HepG2 (cell line): ENCODE measurements around the gene IDUA. TPM values are rescaled to one million over a fixed set of nuclear protein-coding genes. Genes with fewer than 3 reads are reported as not detected.

Source experiments
- CC2D1A ChIP-seq: sonication (generic); formaldehyde crosslinking; IDR thresholded peaks from 2 replicates; pipeline ENCODE4 v1.8.1; 2023; ENCODE audit warnings: mild to moderate bottlenecking, missing genetic modification reagents
- CENPT ChIP-seq: sonication (generic); formaldehyde crosslinking; IDR thresholded peaks from 2 replicates; pipeline ENCODE4 v1.8.0; 2022; ENCODE audit warnings: low read depth, mild to moderate bottlenecking, moderate library complexity, missing genetic modification reagents
- FOXA3 ChIP-seq: IDR thresholded peaks from 2 replicates; pipeline ENCODE4 v1.6.1; 2016; ENCODE audit warnings: missing genetic modification reagents, missing compliant biosample characterization
- GTF2F1 ChIP-seq: fragments of 150-350 bp; IDR thresholded peaks from 2 replicates; pipeline ENCODE4 v1.6.1; 2014; ENCODE audit warnings: low read length
- MLX ChIP-seq: IDR thresholded peaks from 2 replicates; pipeline ENCODE4 v1.6.1; 2016
- NFRKB ChIP-seq: fragments of 450-650 bp; IDR thresholded peaks from 2 replicates; pipeline ENCODE4 v1.6.1; 2017
- PAX8 ChIP-seq: sonication (generic); formaldehyde crosslinking; IDR thresholded peaks from 2 replicates; pipeline ENCODE4 v1.8.0; 2022; ENCODE audit warnings: mild to moderate bottlenecking, missing genetic modification reagents, borderline replicate concordance
- PITX1 ChIP-seq: sonication (generic); formaldehyde crosslinking; IDR thresholded peaks from 2 replicates; pipeline ENCODE4 v1.5.1; 2020; ENCODE audit warnings: mild to moderate bottlenecking, missing genetic modification reagents
- ZNF180 ChIP-seq: sonication (generic); formaldehyde crosslinking; IDR thresholded peaks from 2 replicates; pipeline ENCODE4 v1.4.0; 2020; ENCODE audit warnings: low read depth, missing genetic modification reagents, borderline replicate concordance
- ZNF232 ChIP-seq: sonication (generic); formaldehyde crosslinking; IDR thresholded peaks from 2 replicates; pipeline ENCODE4 v1.4.0; 2020; ENCODE audit warnings: missing genetic modification reagents, borderline replicate concordance
- ZNF543 ChIP-seq: sonication (generic); formaldehyde crosslinking; IDR thresholded peaks from 2 replicates; pipeline ENCODE4 v1.4.0; 2020; ENCODE audit warnings: mild to moderate bottlenecking, missing genetic modification reagents
- ZNF580 ChIP-seq: IDR thresholded peaks from 2 replicates; pipeline ENCODE4 v1.6.1; 2016; ENCODE audit warnings: low read depth, borderline replicate concordance
- ZNF709 ChIP-seq: sonication (generic); formaldehyde crosslinking; IDR thresholded peaks from 2 replicates; pipeline ENCODE4 v1.5.0; 2020; ENCODE audit warnings: mild to moderate bottlenecking, missing genetic modification reagents
- ZNF713 ChIP-seq: sonication (generic); formaldehyde crosslinking; IDR thresholded peaks from 2 replicates; pipeline ENCODE4 v1.4.0; 2020; ENCODE audit warnings: mild to moderate bottlenecking, missing genetic modification reagents
- polyA plus RNA-seq, 8 experiments: library from polyadenylated mRNA; depleted of rRNA in 3 of 8; stranded (reverse) in 7 of 8; unstranded in 1 of 8; fragments of >200 nt; fragmentation: Illumina TruSeq in 4 of 8; extraction: Trizol in 4 of 8; gene quantifications; 2 replicates each; pipeline versions ENCODE4 v1.2.1 to v1.2.3, GENCODE V29; 2011 to 2016; ENCODE audit warnings: low read depth in 4 of 8, missing spikeins in 1 of 8, mixed read lengths in 1 of 8; ENCODE audit not compliant: insufficient read depth in 1 of 8
- total RNA-seq, 5 experiments: library from RNA; depleted of rRNA; stranded (reverse); fragments of >200 nt; fragmentation: Illumina TruSeq; extraction: Trizol; gene quantifications; 2 replicates each; pipeline ENCODE4 v1.2.3, GENCODE V29; 2016; ENCODE audit warnings: low read depth in 1 of 5
- TF ChIP-seq, protein P1 (sequence below): IDR thresholded peaks from 2 replicates; pipeline ENCODE4 v1.6.1; 2012; ENCODE audit warnings: low read length, improper control_type of control experiment
- TF ChIP-seq, protein P2 (sequence below): sonication (generic); formaldehyde crosslinking; IDR thresholded peaks from 2 replicates; pipeline ENCODE4 v1.4.0; 2020; ENCODE audit warnings: missing genetic modification reagents
- TF ChIP-seq, protein P3 (sequence below): sonication (generic); formaldehyde crosslinking; IDR thresholded peaks from 2 replicates; pipeline ENCODE4 v1.9.0; 2021; ENCODE audit warnings: missing genetic modification reagents, borderline replicate concordance

IDUA gene
- total and polyA plus RNA-seq, 2 of the 13 experiments (the other 11 are each of a cell fraction or from before 2014, with no cell fraction given) = 0.77 to 1.0 TPM

- TF ChIP-seq, protein P1, sequence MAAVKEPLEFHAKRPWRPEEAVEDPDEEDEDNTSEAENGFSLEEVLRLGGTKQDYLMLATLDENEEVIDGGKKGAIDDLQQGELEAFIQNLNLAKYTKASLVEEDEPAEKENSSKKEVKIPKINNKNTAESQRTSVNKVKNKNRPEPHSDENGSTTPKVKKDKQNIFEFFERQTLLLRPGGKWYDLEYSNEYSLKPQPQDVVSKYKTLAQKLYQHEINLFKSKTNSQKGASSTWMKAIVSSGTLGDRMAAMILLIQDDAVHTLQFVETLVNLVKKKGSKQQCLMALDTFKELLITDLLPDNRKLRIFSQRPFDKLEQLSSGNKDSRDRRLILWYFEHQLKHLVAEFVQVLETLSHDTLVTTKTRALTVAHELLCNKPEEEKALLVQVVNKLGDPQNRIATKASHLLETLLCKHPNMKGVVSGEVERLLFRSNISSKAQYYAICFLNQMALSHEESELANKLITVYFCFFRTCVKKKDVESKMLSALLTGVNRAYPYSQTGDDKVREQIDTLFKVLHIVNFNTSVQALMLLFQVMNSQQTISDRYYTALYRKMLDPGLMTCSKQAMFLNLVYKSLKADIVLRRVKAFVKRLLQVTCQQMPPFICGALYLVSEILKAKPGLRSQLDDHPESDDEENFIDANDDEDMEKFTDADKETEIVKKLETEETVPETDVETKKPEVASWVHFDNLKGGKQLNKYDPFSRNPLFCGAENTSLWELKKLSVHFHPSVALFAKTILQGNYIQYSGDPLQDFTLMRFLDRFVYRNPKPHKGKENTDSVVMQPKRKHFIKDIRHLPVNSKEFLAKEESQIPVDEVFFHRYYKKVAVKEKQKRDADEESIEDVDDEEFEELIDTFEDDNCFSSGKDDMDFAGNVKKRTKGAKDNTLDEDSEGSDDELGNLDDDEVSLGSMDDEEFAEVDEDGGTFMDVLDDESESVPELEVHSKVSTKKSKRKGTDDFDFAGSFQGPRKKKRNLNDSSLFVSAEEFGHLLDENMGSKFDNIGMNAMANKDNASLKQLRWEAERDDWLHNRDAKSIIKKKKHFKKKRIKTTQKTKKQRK = no peak
- TF ChIP-seq, protein P2, sequence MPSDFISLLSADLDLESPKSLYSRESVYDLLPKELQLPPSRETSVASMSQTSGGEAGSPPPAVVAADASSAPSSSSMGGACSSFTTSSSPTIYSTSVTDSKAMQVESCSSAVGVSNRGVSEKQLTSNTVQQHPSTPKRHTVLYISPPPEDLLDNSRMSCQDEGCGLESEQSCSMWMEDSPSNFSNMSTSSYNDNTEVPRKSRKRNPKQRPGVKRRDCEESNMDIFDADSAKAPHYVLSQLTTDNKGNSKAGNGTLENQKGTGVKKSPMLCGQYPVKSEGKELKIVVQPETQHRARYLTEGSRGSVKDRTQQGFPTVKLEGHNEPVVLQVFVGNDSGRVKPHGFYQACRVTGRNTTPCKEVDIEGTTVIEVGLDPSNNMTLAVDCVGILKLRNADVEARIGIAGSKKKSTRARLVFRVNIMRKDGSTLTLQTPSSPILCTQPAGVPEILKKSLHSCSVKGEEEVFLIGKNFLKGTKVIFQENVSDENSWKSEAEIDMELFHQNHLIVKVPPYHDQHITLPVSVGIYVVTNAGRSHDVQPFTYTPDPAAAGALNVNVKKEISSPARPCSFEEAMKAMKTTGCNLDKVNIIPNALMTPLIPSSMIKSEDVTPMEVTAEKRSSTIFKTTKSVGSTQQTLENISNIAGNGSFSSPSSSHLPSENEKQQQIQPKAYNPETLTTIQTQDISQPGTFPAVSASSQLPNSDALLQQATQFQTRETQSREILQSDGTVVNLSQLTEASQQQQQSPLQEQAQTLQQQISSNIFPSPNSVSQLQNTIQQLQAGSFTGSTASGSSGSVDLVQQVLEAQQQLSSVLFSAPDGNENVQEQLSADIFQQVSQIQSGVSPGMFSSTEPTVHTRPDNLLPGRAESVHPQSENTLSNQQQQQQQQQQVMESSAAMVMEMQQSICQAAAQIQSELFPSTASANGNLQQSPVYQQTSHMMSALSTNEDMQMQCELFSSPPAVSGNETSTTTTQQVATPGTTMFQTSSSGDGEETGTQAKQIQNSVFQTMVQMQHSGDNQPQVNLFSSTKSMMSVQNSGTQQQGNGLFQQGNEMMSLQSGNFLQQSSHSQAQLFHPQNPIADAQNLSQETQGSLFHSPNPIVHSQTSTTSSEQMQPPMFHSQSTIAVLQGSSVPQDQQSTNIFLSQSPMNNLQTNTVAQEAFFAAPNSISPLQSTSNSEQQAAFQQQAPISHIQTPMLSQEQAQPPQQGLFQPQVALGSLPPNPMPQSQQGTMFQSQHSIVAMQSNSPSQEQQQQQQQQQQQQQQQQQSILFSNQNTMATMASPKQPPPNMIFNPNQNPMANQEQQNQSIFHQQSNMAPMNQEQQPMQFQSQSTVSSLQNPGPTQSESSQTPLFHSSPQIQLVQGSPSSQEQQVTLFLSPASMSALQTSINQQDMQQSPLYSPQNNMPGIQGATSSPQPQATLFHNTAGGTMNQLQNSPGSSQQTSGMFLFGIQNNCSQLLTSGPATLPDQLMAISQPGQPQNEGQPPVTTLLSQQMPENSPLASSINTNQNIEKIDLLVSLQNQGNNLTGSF (CRISPR knock-in tag) = no peak
- TF ChIP-seq NFRKB (no peak), MLX (CRISPR knock-in tag) (peak; percentile 93), ZNF709 (CRISPR knock-in tag) (peak; percentile 71), PAX8 (0 out of 2 replicates have a peak, but pooled peaks have one; percentile 9), CENPT (CRISPR knock-in tag) (no peak), FOXA3 (CRISPR knock-in tag) (peak; percentile 88), ZNF232 (no peak; the same call in 1 of the 2 replicates), ZNF580 (peak; percentile 86), ZNF713 (CRISPR knock-in tag) (0 out of 2 replicates have a peak, but pooled peaks have one; percentile 44), ZNF543 (CRISPR knock-in tag) (no peak; the same call in 1 of the 2 replicates), PITX1 (CRISPR knock-in tag) (peak; percentile 92), CC2D1A (CRISPR knock-in tag) (no peak), GTF2F1 (0 out of 2 replicates have a peak, but pooled peaks have one; percentile 75), ZNF180 (CRISPR knock-in tag) (no peak)
- TF ChIP-seq, protein P3, sequence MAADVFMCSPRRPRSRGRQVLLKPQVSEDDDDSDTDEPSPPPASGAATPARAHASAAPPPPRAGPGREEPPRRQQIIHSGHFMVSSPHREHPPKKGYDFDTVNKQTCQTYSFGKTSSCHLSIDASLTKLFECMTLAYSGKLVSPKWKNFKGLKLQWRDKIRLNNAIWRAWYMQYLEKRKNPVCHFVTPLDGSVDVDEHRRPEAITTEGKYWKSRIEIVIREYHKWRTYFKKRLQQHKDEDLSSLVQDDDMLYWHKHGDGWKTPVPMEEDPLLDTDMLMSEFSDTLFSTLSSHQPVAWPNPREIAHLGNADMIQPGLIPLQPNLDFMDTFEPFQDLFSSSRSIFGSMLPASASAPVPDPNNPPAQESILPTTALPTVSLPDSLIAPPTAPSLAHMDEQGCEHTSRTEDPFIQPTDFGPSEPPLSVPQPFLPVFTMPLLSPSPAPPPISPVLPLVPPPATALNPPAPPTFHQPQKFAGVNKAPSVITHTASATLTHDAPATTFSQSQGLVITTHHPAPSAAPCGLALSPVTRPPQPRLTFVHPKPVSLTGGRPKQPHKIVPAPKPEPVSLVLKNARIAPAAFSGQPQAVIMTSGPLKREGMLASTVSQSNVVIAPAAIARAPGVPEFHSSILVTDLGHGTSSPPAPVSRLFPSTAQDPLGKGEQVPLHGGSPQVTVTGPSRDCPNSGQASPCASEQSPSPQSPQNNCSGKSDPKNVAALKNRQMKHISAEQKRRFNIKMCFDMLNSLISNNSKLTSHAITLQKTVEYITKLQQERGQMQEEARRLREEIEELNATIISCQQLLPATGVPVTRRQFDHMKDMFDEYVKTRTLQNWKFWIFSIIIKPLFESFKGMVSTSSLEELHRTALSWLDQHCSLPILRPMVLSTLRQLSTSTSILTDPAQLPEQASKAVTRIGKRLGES = no peak
These were observed 5.7 kb downstream of the IDUA start (continued) for GRCh38 chr4:992297-993110.
